Central memory CD8-positive, alpha-beta T cell (primary cell): Measurements from ENCODE around the gene CAMSAP1.

Source experiments
- ATAC-seq: fragments of 150-1000 bp; cut with Tn5 transposase; replicated peaks from 2 replicates; pipeline ENCODE4 v1.10.0; 2022; ENCODE audit warnings: mild to moderate bottlenecking, moderate FRiP score, moderate number of reproducible peaks; ENCODE audit not compliant: poor library complexity, severe bottlenecking; ENCODE audit errors: extremely low read depth
- DNase-seq, 2 donors: peaks; one replicate each; pipeline ENCODE4 v3.0.0; 2021; ENCODE audit warnings: low spot score in 2 of 2
- H3K27ac Mint-ChIP-seq: one replicate; pipeline ENCODE4 v1.8.0; 2022; ENCODE audit warnings: low read depth, mild to moderate bottlenecking, moderate library complexity, mixed read lengths
- H3K27me3 Mint-ChIP-seq: one replicate; pipeline ENCODE4 v1.8.0; 2022; ENCODE audit warnings: mixed read lengths
- H3K36me3 Mint-ChIP-seq: one replicate; pipeline ENCODE4 v1.8.0; 2022; ENCODE audit warnings: mild to moderate bottlenecking, moderate library complexity, mixed read lengths; ENCODE audit not compliant: insufficient read depth
- H3K4me1 Mint-ChIP-seq: one replicate; pipeline ENCODE4 v1.8.0; 2022; ENCODE audit warnings: mixed read lengths
- H3K4me3 Mint-ChIP-seq: one replicate; pipeline ENCODE4 v1.8.0; 2022; ENCODE audit warnings: mild to moderate bottlenecking, moderate library complexity, mixed read lengths
- H3K9me3 Mint-ChIP-seq: one replicate; pipeline ENCODE4 v1.8.0; 2022; ENCODE audit warnings: mixed read lengths

CAMSAP1 gene

DNA sequence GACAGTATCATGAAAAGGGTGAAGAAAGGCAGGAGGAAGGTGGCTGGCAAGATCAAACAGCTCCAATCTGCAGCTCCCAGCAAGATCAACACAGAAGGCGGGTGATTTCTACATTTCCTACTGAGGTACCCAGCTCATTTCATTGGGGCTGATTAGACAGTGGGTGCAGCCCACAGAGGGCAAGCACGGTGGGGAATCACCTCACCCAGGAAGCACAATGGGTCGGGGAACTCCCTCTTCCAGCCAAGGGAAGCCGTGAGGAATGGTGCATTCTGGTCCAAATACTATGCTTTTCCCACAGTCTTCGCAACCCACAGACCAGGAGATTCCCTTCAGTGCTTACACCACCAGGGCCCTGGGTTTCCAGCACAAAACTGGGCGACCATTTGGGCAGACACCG lies 66.8 kb downstream of the CAMSAP1 start:
- H3K27me3 Mint-ChIP-seq, result no peaks in the 10 kb centered on the region
- ATAC-seq, result no peak
- peaks cover 3% of the 10 kb centered on the region for H3K36me3 Mint-ChIP-seq

DNA sequence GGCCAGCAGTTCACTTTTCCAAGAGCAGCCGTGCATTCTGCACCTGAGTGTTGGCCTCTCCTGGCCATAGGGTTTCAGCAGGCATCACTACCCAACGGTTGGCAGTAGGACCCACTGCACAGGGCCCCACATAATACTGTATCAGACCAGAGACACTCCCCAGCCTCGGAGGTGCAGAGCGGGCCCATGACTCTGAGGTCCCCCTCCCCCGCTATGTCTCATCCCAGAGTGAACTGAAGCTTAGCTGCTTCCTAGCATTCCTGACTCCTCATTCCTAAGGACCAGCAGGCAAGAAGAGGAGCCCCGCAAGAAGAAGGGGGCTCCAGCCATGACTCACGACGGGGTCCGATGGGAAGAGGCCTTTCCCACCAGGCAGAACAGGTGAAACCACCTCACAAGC lies 67.2 kb downstream of the CAMSAP1 start:
- Mint-ChIP-seq H3K4me3 (no peak overlapping the region), H3K9me3 (peaks cover 10% of the 10 kb centered on the region), H3K27ac (no peak overlapping the region), H3K27me3 (no peaks in the 10 kb centered on the region), H3K36me3 (no peaks in the 10 kb centered on the region), H3K4me1 (peaks cover 14% of the 10 kb centered on the region)
- no peak for ATAC-seq
- no peak for DNase-seq

More for the DNA sequence above, 66.8 kb downstream of the CAMSAP1 start:
- Mint-ChIP-seq H3K27ac (no peak overlapping the region), H3K9me3 (peaks cover 10% of the 10 kb centered on the region), H3K4me1 (peaks cover 17% of the 10 kb centered on the region), H3K4me3 (no peak overlapping the region)
- no peak for DNase-seq

DNA sequence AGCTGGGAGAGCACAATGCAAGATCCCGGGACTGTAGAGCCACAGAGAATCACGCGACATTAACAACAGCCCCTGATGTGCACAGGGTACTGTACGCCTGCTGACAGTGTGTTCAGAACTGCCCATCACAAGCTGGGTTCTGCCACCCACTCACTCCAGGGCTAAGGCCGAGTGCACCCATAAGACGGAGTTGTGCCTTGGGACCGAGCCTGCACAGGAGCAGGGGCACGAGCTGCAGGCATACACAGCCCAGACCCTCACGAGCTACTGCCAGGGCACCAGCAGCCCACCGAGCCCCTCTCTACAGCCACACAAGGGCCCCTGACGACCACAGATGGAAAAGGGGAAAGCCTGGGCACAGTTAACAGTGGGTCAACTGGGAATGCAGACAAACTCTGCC lies 67.8 kb downstream of the CAMSAP1 start:
- Mint-ChIP-seq H3K36me3 (no peaks in the 10 kb centered on the region), H3K9me3 (peaks cover 8% of the 10 kb centered on the region), H3K4me3 (no peak overlapping the region)

DNA sequence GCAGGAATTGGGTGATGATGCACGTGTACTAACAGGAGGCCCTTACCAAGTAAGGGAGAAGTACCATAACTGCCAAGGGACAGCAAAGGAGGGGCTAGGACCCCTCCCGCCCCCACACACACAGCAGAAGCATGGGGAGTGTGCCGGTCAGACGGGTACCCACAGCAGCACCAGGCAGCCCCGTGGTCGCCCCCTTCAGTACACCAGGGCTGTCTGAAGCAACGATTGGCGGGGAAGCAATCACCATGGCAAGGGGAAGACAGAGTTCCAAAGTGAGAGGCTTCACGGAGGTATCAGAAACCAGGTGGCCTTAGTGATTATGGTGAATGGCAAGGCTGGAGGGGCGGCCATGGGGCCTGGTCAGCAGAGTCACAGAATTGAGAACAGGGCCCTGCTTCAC lies 72.2 kb downstream of the CAMSAP1 start:
- no peak for ATAC-seq
- Mint-ChIP-seq H3K9me3 (no peaks in the 10 kb centered on the region), H3K27me3 (no peaks in the 10 kb centered on the region), H3K4me3 (no peak overlapping the region), H3K27ac (no peak overlapping the region), H3K4me1 (no peaks in the 10 kb centered on the region), H3K36me3 (no peaks in the 10 kb centered on the region)
- no peak for DNase-seq

More for the DNA sequence above, 67.8 kb downstream of the CAMSAP1 start:
- DNase-seq, result no peak
- Mint-ChIP-seq H3K27ac (no peak overlapping the region), H3K4me1 (peaks cover 8% of the 10 kb centered on the region), H3K27me3 (no peaks in the 10 kb centered on the region)
- no peak for ATAC-seq

DNA sequence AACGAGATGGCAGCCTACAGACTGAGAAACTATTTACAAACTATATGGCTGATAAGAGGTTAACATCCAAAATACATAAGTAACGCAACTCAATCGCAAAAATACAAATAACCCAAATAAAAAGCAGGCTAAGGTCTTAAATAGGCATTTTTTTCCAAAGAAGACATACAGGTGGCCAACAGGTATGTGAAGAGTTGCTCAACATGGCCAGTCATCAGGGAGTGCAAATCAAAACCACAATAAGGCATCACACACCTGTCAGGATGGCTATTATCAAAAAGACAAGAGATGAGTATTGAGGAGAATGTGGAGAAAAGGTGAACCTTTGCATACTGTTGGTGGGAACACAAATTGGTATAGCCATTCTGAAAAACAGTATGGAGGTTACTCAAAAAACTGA lies 73.5 kb downstream of the CAMSAP1 start:
- Mint-ChIP-seq H3K27me3 (no peaks in the 10 kb centered on the region), H3K27ac (no peak overlapping the region), H3K4me3 (no peak overlapping the region), H3K9me3 (peaks cover 5% of the 10 kb centered on the region), H3K36me3 (no peaks in the 10 kb centered on the region), H3K4me1 (no peaks in the 10 kb centered on the region)
- DNase-seq (no peak), ATAC-seq (no peak)

DNA sequence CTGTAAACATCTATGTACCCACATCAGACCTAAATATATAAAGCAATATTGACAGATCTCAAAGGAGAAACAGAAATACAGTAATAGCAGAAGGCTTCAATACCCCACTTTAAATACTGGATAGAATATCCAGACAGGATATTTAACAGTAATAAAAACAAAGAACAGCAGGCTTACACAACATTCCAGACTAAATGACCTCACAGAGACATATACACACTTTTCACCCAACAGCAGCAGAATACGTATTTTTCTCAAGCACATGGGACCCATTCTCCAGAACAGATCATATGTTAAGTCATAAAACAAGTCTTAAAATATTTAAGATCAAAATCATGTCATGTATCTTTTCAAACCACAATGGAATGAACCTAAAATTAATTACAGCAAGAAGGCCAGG lies 76.8 kb downstream of the CAMSAP1 start:
- DNase-seq (no peak), ATAC-seq (no peak)
- no peak overlapping the region for H3K4me3 Mint-ChIP-seq
- H3K27ac Mint-ChIP-seq, result no peak overlapping the region
- no peaks in the 10 kb centered on the region for H3K36me3 Mint-ChIP-seq
- H3K9me3 Mint-ChIP-seq, result peaks cover 5% of the 10 kb centered on the region
- H3K4me1 Mint-ChIP-seq, result peaks cover 4% of the 10 kb centered on the region
- H3K27me3 Mint-ChIP-seq, result no peaks in the 10 kb centered on the region

DNA sequence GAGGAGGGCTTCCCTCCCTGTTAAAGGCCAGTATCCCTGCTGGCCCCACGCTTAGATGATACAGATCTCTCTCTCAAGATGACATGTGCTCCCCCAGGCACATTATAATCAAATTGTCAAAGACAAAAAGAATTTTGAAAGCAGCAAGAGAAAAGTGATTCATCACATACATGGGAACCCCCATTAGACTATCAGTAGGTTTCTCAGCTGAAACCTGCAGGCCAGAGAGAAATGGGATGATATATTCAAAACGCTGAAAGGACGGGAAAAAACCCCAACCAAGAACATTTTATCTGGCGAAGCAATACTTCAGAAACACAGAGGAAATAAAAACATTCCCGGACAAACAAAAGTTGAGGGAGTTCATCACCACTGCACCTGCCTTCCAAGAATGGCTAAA lies 78.7 kb downstream of the CAMSAP1 start:
- no peak for DNase-seq
- H3K36me3 Mint-ChIP-seq, result peaks cover 10% of the 10 kb centered on the region
- ATAC-seq, result no peak
- no peak overlapping the region for H3K4me3 Mint-ChIP-seq
- H3K27me3 Mint-ChIP-seq, result no peaks in the 10 kb centered on the region
- H3K27ac Mint-ChIP-seq, result no peak overlapping the region
- H3K9me3 Mint-ChIP-seq, result peaks cover 5% of the 10 kb centered on the region
- H3K4me1 Mint-ChIP-seq, result peaks cover 11% of the 10 kb centered on the region

DNA sequence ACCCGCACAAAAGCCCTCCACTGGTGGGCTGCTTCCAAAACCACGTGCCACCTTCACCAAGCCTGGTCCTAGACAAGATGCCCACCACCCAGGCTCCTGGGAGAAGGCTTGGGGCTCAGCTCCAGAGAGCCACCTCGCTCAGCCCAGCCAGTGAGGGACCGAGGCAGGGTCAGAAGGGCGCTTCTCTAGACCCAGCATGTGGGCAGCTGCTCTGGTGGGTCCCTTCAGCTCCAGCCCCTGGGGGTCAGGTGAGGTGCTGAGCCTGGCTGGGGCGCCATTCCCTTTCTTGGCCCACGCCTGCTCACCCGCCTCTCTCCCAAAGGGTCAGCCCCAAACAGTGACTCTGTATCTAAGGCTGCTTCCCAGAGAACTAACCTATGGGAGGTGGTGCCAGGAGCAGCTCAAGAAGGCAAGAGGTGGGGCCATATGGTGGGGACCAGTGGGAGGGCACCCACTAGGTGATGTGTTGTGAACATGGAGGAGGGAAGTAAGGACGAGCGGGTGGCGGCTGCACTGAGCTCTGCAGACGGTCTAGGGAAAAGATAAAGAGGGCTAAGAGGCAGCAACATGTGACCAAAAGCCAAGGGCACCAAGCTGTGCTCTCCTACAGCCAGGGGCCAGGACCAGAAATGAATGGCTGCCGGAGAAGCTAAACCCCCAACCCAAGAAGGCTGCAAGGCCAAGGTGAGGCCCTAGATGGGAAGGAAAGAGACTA lies 79.3 kb downstream of the CAMSAP1 start:
- DNase-seq, result no peak
- ATAC-seq, result no peak
- Mint-ChIP-seq H3K9me3 (peaks cover 5% of the 10 kb centered on the region), H3K27me3 (no peaks in the 10 kb centered on the region), H3K4me3 (no peak overlapping the region), H3K36me3 (peaks cover 15% of the 10 kb centered on the region), H3K4me1 (peaks cover 11% of the 10 kb centered on the region), H3K27ac (no peak overlapping the region)

DNA sequence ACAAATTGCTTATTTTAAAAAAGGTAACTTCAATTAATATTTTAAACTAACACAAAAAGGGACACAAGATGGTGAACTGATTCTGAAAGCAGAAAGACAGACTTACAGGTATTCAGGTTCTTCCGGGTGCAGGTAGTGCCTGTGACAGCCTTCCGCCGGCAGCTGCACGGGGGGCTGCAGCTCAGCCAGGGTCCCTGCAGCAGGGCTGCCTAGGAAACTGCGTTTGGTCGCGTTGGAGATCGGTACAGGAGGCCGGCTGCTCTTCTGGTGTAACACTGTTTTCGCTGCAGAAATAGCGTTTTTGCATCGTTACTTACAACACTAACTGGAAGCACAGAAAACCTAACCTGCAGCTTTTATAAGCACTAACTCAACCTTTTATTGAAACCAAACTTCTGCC lies 80.0 kb downstream of the CAMSAP1 start:
- H3K27me3 Mint-ChIP-seq, result no peaks in the 10 kb centered on the region
- peaks cover 22% of the 10 kb centered on the region for H3K36me3 Mint-ChIP-seq
- H3K9me3 Mint-ChIP-seq, result peaks cover 5% of the 10 kb centered on the region
- ATAC-seq, result no peak
- H3K4me1 Mint-ChIP-seq, result peaks cover 11% of the 10 kb centered on the region
- H3K4me3 Mint-ChIP-seq, result no peak overlapping the region
- H3K27ac Mint-ChIP-seq, result no peak overlapping the region
- no peak for DNase-seq

DNA sequence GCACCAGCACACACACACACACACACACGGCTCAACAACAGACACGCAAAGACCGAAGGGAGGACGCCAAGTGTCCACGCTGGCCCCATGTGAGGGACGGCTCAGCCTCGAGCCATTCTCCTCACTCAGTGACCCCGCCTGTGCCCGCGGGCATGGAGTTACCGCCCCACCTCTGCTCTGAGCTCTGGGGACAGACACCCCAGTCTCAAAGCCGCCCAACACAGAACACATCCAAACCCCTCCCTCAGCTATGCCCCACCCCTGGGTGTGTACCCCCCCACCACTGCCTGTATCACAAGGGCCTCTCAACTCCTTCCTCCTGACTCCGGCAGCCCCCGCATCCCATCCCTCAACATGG lies 81.2 kb downstream of the CAMSAP1 start:
- Mint-ChIP-seq H3K9me3 (peaks cover 5% of the 10 kb centered on the region), H3K27me3 (no peaks in the 10 kb centered on the region), H3K4me1 (peaks cover 11% of the 10 kb centered on the region), H3K4me3 (no peak overlapping the region), H3K27ac (no peak overlapping the region), H3K36me3 (peaks cover 25% of the 10 kb centered on the region)
- ATAC-seq, result no peak
- no peak for DNase-seq

DNA sequence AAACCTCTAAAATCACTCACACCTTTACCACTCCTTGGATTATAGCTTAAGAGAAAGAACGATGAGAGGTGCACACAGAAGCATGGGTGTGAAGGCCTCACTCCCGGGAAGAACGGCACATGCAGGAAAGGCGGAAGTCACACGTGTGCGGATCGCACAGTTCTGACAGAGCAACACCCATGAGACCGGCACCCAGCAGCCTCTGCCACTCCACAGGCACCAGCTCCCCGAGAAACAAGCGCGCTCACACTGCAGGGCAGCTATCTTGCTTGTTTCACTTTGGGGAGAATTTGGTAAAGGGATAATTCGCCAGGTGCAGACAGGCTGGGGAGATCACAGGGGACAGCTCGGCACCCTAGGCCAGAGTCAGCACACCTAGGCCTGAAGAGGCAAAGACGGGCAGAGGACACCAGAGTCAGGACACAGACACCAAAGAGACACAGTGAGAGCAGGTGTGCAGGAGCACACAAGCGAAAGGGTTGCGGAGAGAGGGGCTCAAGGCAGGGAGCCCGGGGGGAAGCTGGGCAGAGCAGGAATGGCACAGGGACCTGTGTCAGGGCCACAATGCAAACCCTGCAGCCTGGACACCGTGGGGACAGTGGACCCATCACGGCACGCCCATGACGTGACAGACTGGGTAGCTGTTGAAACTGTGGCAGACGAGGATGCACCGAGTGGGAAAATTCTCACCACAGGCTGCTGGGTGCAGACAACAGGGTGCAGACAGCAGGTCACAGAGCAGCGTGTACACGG lies 81.7 kb downstream of the CAMSAP1 start:
- Mint-ChIP-seq H3K4me1 (peaks cover 11% of the 10 kb centered on the region), H3K36me3 (peaks cover 25% of the 10 kb centered on the region), H3K4me3 (no peak overlapping the region), H3K9me3 (peaks cover 5% of the 10 kb centered on the region), H3K27ac (no peak overlapping the region), H3K27me3 (no peaks in the 10 kb centered on the region)
- ATAC-seq (no peak), DNase-seq (no peak)

DNA sequence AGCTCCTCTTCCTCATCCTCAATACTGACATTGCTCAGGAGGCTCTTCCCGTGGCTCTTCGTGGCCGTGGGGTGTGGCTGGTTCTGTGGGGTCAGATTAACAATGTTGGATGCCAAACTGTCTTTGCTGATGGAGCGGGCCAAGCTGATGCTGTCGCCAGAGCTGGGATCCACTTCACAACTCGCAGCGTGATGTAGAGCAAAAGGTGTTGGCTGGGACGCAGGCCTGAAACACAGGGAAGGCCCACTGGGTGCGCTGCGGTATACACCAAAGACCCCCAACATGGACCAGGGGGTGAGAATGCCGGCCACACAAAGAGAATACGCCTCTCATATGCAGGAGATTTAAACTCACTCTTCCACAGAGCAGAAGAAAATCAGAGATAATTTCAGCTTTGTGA lies 84.3 kb downstream of the CAMSAP1 start:
- Mint-ChIP-seq H3K4me3 (no peak overlapping the region), H3K4me1 (peaks cover 11% of the 10 kb centered on the region), H3K27ac (no peak overlapping the region), H3K36me3 (peaks cover 44% of the 10 kb centered on the region), H3K9me3 (no peaks in the 10 kb centered on the region), H3K27me3 (no peaks in the 10 kb centered on the region)
- no peak for DNase-seq
- ATAC-seq, result no peak

DNA sequence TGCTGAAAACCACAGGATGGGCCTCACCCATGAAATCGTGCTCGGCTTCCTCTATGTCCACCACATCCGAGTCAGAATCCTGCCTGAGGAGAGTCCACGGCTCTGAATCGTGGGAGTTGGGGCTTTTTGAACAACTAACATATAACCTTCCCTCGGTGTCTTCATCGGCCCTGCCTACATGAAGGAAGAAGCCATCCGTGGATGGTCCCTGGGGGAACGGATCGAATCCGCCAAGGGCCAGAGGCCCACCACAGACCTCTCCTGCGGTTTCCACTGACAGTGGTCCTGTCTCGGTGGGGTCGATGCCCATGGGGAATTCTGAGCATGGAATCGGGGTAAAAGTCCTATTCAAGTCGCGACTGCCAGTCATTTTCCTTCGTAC lies 85.0 kb downstream of the CAMSAP1 start:
- H3K27ac Mint-ChIP-seq, result no peak overlapping the region
- H3K4me3 Mint-ChIP-seq, result no peak overlapping the region
- peaks cover 44% of the 10 kb centered on the region for H3K36me3 Mint-ChIP-seq
- H3K27me3 Mint-ChIP-seq, result no peaks in the 10 kb centered on the region
- peaks cover 11% of the 10 kb centered on the region for H3K4me1 Mint-ChIP-seq
- no peaks in the 10 kb centered on the region for H3K9me3 Mint-ChIP-seq
- no peak for ATAC-seq
- DNase-seq, result no peak
